Osteoblast (primary cell): Measurements from ENCODE around the gene ASPG. TPM values are rescaled to one million over a fixed set of nuclear protein-coding genes. Genes with fewer than 3 reads are reported as not detected.
A peak's percentile ranks its signal among the peaks of the same experiment; 100 is the strongest.

ENCODE experiments used
- DNase-seq: peaks from one replicate; pipeline ENCODE4 v3.0.0; 2011; ENCODE audit warnings: low spot score, mixed read lengths; ENCODE audit not compliant: insufficient read length; ENCODE audit errors: missing footprints
- H2AFZ ChIP-seq: 2 replicates; pipeline ENCODE4 v1.6.0; 2011; ENCODE audit warnings: mild to moderate bottlenecking, low read length
- H3K27ac ChIP-seq: 2 replicates; pipeline ENCODE4 v1.5.1; 2011; ENCODE audit warnings: mild to moderate bottlenecking, low read depth, low read length, moderate library complexity
- H3K27me3 ChIP-seq: 2 replicates; pipeline ENCODE4 v1.6.0; 2012; ENCODE audit warnings: mild to moderate bottlenecking, control low read depth, inconsistent platforms, low read length, moderate library complexity; ENCODE audit not compliant: insufficient read depth
- H3K36me3 ChIP-seq: 2 replicates; pipeline ENCODE4 v1.5.1; 2011; ENCODE audit warnings: mild to moderate bottlenecking, low read length, control low read depth, moderate library complexity; ENCODE audit not compliant: insufficient read depth
- H3K4me1 ChIP-seq: 2 replicates; pipeline ENCODE4 v1.5.1; 2011; ENCODE audit warnings: mild to moderate bottlenecking, low read length, control low read depth, moderate library complexity; ENCODE audit not compliant: insufficient read depth
- H3K4me2 ChIP-seq: 2 replicates; pipeline ENCODE4 v1.6.0; 2011; ENCODE audit warnings: mild to moderate bottlenecking, low read length; ENCODE audit not compliant: insufficient read depth
- H3K4me3 ChIP-seq: fragments of 200-600 bp; sonication (generic); 3 replicates; pipeline ENCODE4 v1.5.1; 2012; ENCODE audit warnings: mild to moderate bottlenecking, low read length, inconsistent platforms; ENCODE audit not compliant: insufficient read depth
- H3K79me2 ChIP-seq: 2 replicates; pipeline ENCODE4 v1.6.0; 2012; ENCODE audit warnings: mild to moderate bottlenecking, low read length, control low read depth, inconsistent platforms; ENCODE audit not compliant: insufficient read depth
- H3K9me3 ChIP-seq: 2 replicates; pipeline ENCODE4 v1.5.1; 2011; ENCODE audit warnings: low read depth, low read length, control low read depth
- H4K20me1 ChIP-seq: 2 replicates; pipeline ENCODE4 v1.6.0; 2012; ENCODE audit warnings: mild to moderate bottlenecking, low read length, control low read depth; ENCODE audit not compliant: insufficient read depth
- CTCF ChIP-seq: IDR thresholded peaks from 2 replicates; pipeline ENCODE4 v1.5.1; 2011; ENCODE audit warnings: mild to moderate bottlenecking, low read depth, low read length, moderate library complexity; ENCODE audit errors: extremely low read depth
- total RNA-seq: library from RNA; depleted of rRNA; stranded (reverse); fragments of >200 nt; gene quantifications from 2 replicates; pipeline ENCODE4 v1.2.3, GENCODE V29; 2012

Gene ASPG
- total RNA-seq, 1 donor: not detected

GRCh38 chr14:104094056-104094708 is 8.7 kb downstream of the ASPG start:
- H3K9me3 ChIP-seq: no peaks in the 10 kb centered on the region

GRCh38 chr14:104094709-104095425 is 9.4 kb downstream of the ASPG start:
- no peaks in the 10 kb centered on the region for H3K79me2 ChIP-seq
- peak; percentile 99 for DNase-seq
- no peak overlapping the region for H3K4me3 ChIP-seq
- no peaks in the 10 kb centered on the region for H3K4me1 ChIP-seq
- H3K9me3 ChIP-seq: no peaks in the 10 kb centered on the region
- H3K27me3 ChIP-seq: no peaks in the 10 kb centered on the region
- H3K36me3 ChIP-seq: no peaks in the 10 kb centered on the region
- H3K27ac ChIP-seq: no peak overlapping the region
- no peak overlapping the region for H3K4me2 ChIP-seq
- H2AFZ ChIP-seq: no peak overlapping the region
- H4K20me1 ChIP-seq: no peaks in the 10 kb centered on the region
- TF ChIP-seq CTCF: peak; percentile 70

More at GRCh38 chr14:104094056-104094708, 8.7 kb downstream of the ASPG start:
- no peak for TF ChIP-seq CTCF
- no peaks in the 10 kb centered on the region for H3K36me3 ChIP-seq
- no peaks in the 10 kb centered on the region for H3K4me1 ChIP-seq
- no peak overlapping the region for H2AFZ ChIP-seq
- DNase-seq: no peak
- no peaks in the 10 kb centered on the region for H3K27me3 ChIP-seq
- no peak overlapping the region for H3K4me2 ChIP-seq
- H3K79me2 ChIP-seq: no peaks in the 10 kb centered on the region
- no peaks in the 10 kb centered on the region for H4K20me1 ChIP-seq
- H3K4me3 ChIP-seq: no peak overlapping the region
- H3K27ac ChIP-seq: no peak overlapping the region

- no peaks in the 10 kb centered on the region for H4K20me1 ChIP-seq
These were observed 10.2 kb downstream of the ASPG start for GRCh38 chr14:104095426-104096310.

More at GRCh38 chr14:104095426-104096310, 10.2 kb downstream of the ASPG start:
- Histone ChIP-seq H3K36me3 (no peaks in the 10 kb centered on the region), H3K79me2 (no peaks in the 10 kb centered on the region), H3K27me3 (no peaks in the 10 kb centered on the region), H3K4me1 (no peaks in the 10 kb centered on the region), H3K4me3 (no peak overlapping the region), H2AFZ (no peak overlapping the region), H3K4me2 (no peak overlapping the region), H3K27ac (no peak overlapping the region), H3K9me3 (no peaks in the 10 kb centered on the region)
- no peak for TF ChIP-seq CTCF
- DNase-seq: peak; percentile 73
